ENCODE results near the gene RRM1.

- TF ChIP-seq, protein P1, sequence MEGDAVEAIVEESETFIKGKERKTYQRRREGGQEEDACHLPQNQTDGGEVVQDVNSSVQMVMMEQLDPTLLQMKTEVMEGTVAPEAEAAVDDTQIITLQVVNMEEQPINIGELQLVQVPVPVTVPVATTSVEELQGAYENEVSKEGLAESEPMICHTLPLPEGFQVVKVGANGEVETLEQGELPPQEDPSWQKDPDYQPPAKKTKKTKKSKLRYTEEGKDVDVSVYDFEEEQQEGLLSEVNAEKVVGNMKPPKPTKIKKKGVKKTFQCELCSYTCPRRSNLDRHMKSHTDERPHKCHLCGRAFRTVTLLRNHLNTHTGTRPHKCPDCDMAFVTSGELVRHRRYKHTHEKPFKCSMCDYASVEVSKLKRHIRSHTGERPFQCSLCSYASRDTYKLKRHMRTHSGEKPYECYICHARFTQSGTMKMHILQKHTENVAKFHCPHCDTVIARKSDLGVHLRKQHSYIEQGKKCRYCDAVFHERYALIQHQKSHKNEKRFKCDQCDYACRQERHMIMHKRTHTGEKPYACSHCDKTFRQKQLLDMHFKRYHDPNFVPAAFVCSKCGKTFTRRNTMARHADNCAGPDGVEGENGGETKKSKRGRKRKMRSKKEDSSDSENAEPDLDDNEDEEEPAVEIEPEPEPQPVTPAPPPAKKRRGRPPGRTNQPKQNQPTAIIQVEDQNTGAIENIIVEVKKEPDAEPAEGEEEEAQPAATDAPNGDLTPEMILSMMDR (IDR thresholded peaks at IDR 0.05), result no peak
- no peak for TF ChIP-seq POLR2A (IDR thresholded peaks at IDR 0.05)
- no peak for TF ChIP-seq POLR2AphosphoS5 (IDR thresholded peaks at IDR 0.05)
Observed at GRCh38 chr11:4154503-4154902, 59.9 kb downstream of the RRM1 start.

All from sigmoid colon (tissue), 4 donors.